ENCODE data around the gene HKDC1. TPM values are rescaled to one million over a fixed set of nuclear protein-coding genes. Genes with fewer than 3 reads are reported as not detected.

Gene HKDC1
- polyA plus RNA-seq, 1 of the 3 experiments (the other 2 are of a cell fraction) = 0.10 TPM

DNA sequence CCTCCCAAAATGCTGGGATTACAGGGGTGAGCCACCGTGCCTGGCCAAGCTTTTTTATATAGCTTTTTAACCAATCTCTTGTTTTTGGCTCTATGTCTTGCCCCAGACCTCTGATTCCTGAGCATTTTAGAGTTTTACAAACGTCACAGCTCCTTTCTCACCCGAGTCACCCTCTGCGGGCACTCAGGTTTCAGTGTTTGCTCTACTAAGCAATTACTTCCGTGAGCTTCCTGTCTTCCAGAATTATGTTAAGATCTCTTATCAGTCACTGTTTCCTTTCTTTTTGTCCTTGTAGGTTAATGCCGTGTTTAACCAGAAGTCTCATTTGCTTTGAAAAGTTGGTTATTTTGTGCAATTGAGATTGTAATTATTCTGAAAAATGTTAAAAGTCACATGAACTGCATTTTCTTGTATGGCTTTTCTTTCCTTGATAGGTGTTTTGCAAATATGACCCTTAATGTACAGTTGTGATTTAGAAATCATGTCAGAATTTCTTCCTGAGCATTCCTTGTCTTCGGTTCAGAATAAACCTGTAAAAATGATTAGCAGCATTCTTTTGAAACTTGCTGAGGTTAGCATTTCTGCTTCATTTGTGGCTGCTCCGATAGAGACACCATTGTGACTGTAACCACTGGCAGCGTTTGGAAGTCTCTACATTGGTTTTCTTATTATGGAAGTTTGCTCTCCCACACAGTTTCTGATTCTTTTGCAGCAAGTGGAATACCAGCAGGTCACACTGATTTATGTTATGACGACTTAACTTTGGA lies 4.5 kb upstream of the HKDC1 start:
- H3K27ac ChIP-seq (ENCODE audit: low read depth in 2 of 2, low read length in 1 of 2) = no peak overlapping the region
- H3K9me2 ChIP-seq = no peaks in the 10 kb centered on the region
- ChIA-PET POLR2A (no interaction called here), CTCF (interaction anchor here (1.0 to 2.0 kb wide), 4 partner anchors 9 to 300 kb away, joined by 3 to 4 read pairs (median 4); no protein-coding TSS in a partner anchor)
- peaks cover 0 to 19% of the 10 kb centered on the region in 2 experiments; a peak in 1 of 4 replicates for H3K4me1 ChIP-seq (ENCODE audit: control insufficient read depth in 1 of 2, insufficient read depth in 2 of 2, low read depth in 1 of 2, low read length in 1 of 2)
- H3K36me3 ChIP-seq (replicated peaks in 1 of 2; ENCODE audit: control insufficient read depth in 1 of 2, insufficient read depth in 2 of 2, low read length in 1 of 2) = no peaks in the 10 kb centered on the region
- peak overlapping the region; percentile 20; the same call in 1 of the 2 replicates for H2AFZ ChIP-seq (ENCODE audit: low read depth)
- no peak overlapping the region for H3K4me2 ChIP-seq
- 60% methylated on average over 10 of the region's 10 CpGs for WGBS (ENCODE audit: low lambda C conversion rate)
- H3K4me3 ChIP-seq (ENCODE audit: low read depth in 2 of 2, low read length in 1 of 2) = no peak overlapping the region
- no peaks in the 10 kb centered on the region for H3F3A ChIP-seq (replicated peaks; ENCODE audit: insufficient read depth)
- TF ChIP-seq FOXM1 (IDR thresholded peaks at IDR 0.05; ENCODE audit: low read depth) (no peak), YY1 (IDR thresholded peaks at IDR 0.05; ENCODE audit: low read depth) (no peak), FOXJ3 (CRISPR knock-in tag; IDR thresholded peaks at IDR 0.05) (no peak), SIN3A (IDR thresholded peaks at IDR 0.05; ENCODE audit: borderline replicate concordance, low read depth, low read length) (no peak), POLR2AphosphoS5 (IDR thresholded peaks at IDR 0.05; ENCODE audit: low read depth, low read length) (no peak), SMC3 (IDR thresholded peaks at IDR 0.05; ENCODE audit: low read depth, low read length) (no peak), GATA2 (CRISPR knock-in tag; IDR thresholded peaks at IDR 0.05) (no peak), RXRA (IDR thresholded peaks at IDR 0.05; ENCODE audit: borderline replicate concordance, low read depth) (no peak), MXI1 (IDR thresholded peaks at IDR 0.05; ENCODE audit: low read depth, low read length) (no peak), CHD2 (IDR thresholded peaks at IDR 0.05; ENCODE audit: low read length, partially characterized antibody) (no peak), NRF1 (IDR thresholded peaks at IDR 0.05; ENCODE audit: low read depth, low read length) (no peak)
- TF ChIP-seq, protein P1, sequence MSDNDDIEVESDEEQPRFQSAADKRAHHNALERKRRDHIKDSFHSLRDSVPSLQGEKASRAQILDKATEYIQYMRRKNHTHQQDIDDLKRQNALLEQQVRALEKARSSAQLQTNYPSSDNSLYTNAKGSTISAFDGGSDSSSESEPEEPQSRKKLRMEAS (IDR thresholded peaks at IDR 0.05; ENCODE audit: low read depth) = no peak
- TF ChIP-seq, protein P2, sequence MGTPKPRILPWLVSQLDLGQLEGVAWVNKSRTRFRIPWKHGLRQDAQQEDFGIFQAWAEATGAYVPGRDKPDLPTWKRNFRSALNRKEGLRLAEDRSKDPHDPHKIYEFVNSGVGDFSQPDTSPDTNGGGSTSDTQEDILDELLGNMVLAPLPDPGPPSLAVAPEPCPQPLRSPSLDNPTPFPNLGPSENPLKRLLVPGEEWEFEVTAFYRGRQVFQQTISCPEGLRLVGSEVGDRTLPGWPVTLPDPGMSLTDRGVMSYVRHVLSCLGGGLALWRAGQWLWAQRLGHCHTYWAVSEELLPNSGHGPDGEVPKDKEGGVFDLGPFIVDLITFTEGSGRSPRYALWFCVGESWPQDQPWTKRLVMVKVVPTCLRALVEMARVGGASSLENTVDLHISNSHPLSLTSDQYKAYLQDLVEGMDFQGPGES (IDR thresholded peaks at IDR 0.05; ENCODE audit: low read depth, low read length) = no peak
- TF ChIP-seq, protein P3, sequence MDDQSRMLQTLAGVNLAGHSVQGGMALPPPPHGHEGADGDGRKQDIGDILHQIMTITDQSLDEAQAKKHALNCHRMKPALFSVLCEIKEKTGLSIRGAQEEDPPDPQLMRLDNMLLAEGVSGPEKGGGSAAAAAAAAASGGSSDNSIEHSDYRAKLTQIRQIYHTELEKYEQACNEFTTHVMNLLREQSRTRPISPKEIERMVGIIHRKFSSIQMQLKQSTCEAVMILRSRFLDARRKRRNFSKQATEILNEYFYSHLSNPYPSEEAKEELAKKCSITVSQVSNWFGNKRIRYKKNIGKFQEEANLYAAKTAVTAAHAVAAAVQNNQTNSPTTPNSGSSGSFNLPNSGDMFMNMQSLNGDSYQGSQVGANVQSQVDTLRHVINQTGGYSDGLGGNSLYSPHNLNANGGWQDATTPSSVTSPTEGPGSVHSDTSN (IDR thresholded peaks at IDR 0.05) = no peak
- TF ChIP-seq, protein P4, sequence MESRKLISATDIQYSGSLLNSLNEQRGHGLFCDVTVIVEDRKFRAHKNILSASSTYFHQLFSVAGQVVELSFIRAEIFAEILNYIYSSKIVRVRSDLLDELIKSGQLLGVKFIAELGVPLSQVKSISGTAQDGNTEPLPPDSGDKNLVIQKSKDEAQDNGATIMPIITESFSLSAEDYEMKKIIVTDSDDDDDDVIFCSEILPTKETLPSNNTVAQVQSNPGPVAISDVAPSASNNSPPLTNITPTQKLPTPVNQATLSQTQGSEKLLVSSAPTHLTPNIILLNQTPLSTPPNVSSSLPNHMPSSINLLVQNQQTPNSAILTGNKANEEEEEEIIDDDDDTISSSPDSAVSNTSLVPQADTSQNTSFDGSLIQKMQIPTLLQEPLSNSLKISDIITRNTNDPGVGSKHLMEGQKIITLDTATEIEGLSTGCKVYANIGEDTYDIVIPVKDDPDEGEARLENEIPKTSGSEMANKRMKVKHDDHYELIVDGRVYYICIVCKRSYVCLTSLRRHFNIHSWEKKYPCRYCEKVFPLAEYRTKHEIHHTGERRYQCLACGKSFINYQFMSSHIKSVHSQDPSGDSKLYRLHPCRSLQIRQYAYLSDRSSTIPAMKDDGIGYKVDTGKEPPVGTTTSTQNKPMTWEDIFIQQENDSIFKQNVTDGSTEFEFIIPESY (IDR thresholded peaks at IDR 0.05; ENCODE audit: borderline replicate concordance, low read depth) = no peak
- DNase-seq = no peak
- H3K9ac ChIP-seq = no peak overlapping the region; the same call in 1 of the 2 replicates
- H4K20me1 ChIP-seq (ENCODE audit: insufficient read depth) = no peaks in the 10 kb centered on the region
- H3K27me3 ChIP-seq (ENCODE audit: insufficient read depth) = no peaks in the 10 kb centered on the region
- H3K79me2 ChIP-seq (ENCODE audit: insufficient read depth) = no peaks in the 10 kb centered on the region
- no peaks in the 10 kb centered on the region for H3K9me3 ChIP-seq

Data from SK-N-SH (cell line).